GM10248 (cell line): ENCODE measurements around the gene PDE11A.

Source experiments
- CTCF ChIA-PET: fragments of 300-600 bp; sonication (Branson Sonifier 250); formaldehyde crosslinking; extraction: SDS; loops from one replicate; lab custom pipeline; 2021; ENCODE audit warnings: antibody characterized with exemption; lab: Yijun Ruan, JAX
- POLR2A ChIA-PET: fragments of 350-650 bp; sonication (Branson Sonifier 250); formaldehyde crosslinking; extraction: SDS; loops from one replicate; lab custom pipeline; 2020; ENCODE audit warnings: antibody characterized with exemption; lab: Yijun Ruan, JAX
- DNase-seq: peaks from one replicate; pipeline ENCODE4 v3.0.0; 2012; ENCODE audit errors: extremely low spot score
- CTCF ChIP-seq: IDR thresholded peaks from 2 replicates; pipeline ENCODE4 v1.5.1; 2012; ENCODE audit warnings: mild to moderate bottlenecking, low read depth; ENCODE audit errors: extremely low read depth, missing control alignments, control extremely low read depth

PDE11A gene

GRCh38 chr2:177641331-177641730 is 431.2 kb downstream of the PDE11A start:
- no peak for TF ChIP-seq CTCF
- no peak for DNase-seq
- CTCF ChIA-PET, result interaction anchor here (1.2 to 1.8 kb wide), 5 partner anchors 13 to 83 kb away, joined by 3 to 5 read pairs (median 3); no protein-coding TSS in a partner anchor
- POLR2A ChIA-PET, result no interaction called here

GRCh38 chr2:177640423-177640822 is 432.2 kb downstream of the PDE11A start:
- DNase-seq, result no peak
- CTCF ChIA-PET, result interaction anchor here (1.2 to 1.8 kb wide), 2 partner anchors 14 to 15 kb away, joined by 3 read pairs; no protein-coding TSS in a partner anchor
- POLR2A ChIA-PET, result no interaction called here
- TF ChIP-seq CTCF, result no peak

- DNase-seq, result no peak
- CTCF ChIA-PET, result no interaction called here
- no peak for TF ChIP-seq CTCF
- POLR2A ChIA-PET, result no interaction called here
These were observed 433.2 kb downstream of the PDE11A start for GRCh38 chr2:177639262-177639914.

- TF ChIP-seq CTCF, result no peak
- no peak for DNase-seq
- CTCF ChIA-PET, result interaction anchor here (1.1 kb wide), 1 partner anchor 15 kb away, joined by 3 read pairs; no protein-coding TSS in a partner anchor
- POLR2A ChIA-PET, result no interaction called here
These were observed 434.1 kb downstream of the PDE11A start for GRCh38 chr2:177638507-177638906.

- ChIA-PET POLR2A (no interaction called here), CTCF (interaction anchor here (0.7 to 1.4 kb wide), 5 partner anchors 8 to 470 kb away, joined by 3 to 5 read pairs (median 3); no protein-coding TSS in a partner anchor)
- no peak for TF ChIP-seq CTCF
- DNase-seq, result no peak
These were observed 435.9 kb downstream of the PDE11A start for GRCh38 chr2:177636672-177637071.

- TF ChIP-seq CTCF, result no peak
- CTCF ChIA-PET, result interaction anchor here (1.4 kb wide), 1 partner anchor 85 kb away, joined by 3 read pairs; no protein-coding TSS in a partner anchor
- no peak for DNase-seq
- POLR2A ChIA-PET, result no interaction called here
These were observed 436.9 kb downstream of the PDE11A start for GRCh38 chr2:177635696-177636095.
